Coronary artery (tissue), 2 donors: ENCODE measurements around the gene PSMA1.
A peak's percentile ranks its signal among the peaks of the same experiment; 100 is the strongest.
"Not testable (repeated sequence)": the region's sequence is repeated elsewhere in the genome, so short reads cannot be mapped to it uniquely, and the experiment has no call there.

Experiments used
- DNase-seq: peaks from one replicate; pipeline ENCODE4 v3.0.0-alpha.2; 2017; ENCODE audit warnings: low spot score
- H3K27ac ChIP-seq, 2 donors: fragments of 200-600 bp; sonication (generic); one replicate each; pipeline ENCODE4 v1.5.1; 2016 to 2019
- H3K4me3 ChIP-seq: fragments of 200-600 bp; sonication (generic); 2 replicates; pipeline ENCODE4 v1.5.1; 2016; ENCODE audit warnings: mild to moderate bottlenecking, moderate library complexity
- CTCF ChIP-seq: fragments of 200-600 bp; sonication (generic); IDR thresholded peaks from one replicate; pipeline ENCODE4 v1.5.1; 2019; ENCODE audit warnings: antibody characterized with exemption

The PSMA1 gene

GRCh38 chr11:14519917-14520746, at the start of gene PSMA1:
Gene PSMA1 (minus strand): TSS chr11:14520386. CDS start chr11:14520299, 87 bp downstream.
- peak; percentile 96 for DNase-seq
- Histone ChIP-seq H3K4me3 (peak within 1 kb of the TSS; percentile 79), H3K27ac (peak within 1 kb of the TSS; percentile 81 to 92)
- TF ChIP-seq CTCF: peak; percentile 33

GRCh38 chr11:14569516-14569915, 49.3 kb upstream of the PSMA1 start:
- not testable (repeated sequence) for H3K4me3 ChIP-seq, DNase-seq, H3K27ac ChIP-seq

GRCh38 chr11:14567064-14567651, 47.0 kb upstream of the PSMA1 start:
- no peak for TF ChIP-seq CTCF
- no peak overlapping the region for H3K27ac ChIP-seq
- no peak for DNase-seq
- H3K4me3 ChIP-seq: no peak overlapping the region

GRCh38 chr11:14566331-14567063, 46.3 kb upstream of the PSMA1 start:
- TF ChIP-seq CTCF: no peak

GRCh38 chr11:14565845-14566244, 45.7 kb upstream of the PSMA1 start:
- no peak for TF ChIP-seq CTCF
- no peak overlapping the region for H3K27ac ChIP-seq
- DNase-seq: no peak
- no peak overlapping the region for H3K4me3 ChIP-seq

More at GRCh38 chr11:14566331-14567063, 46.3 kb upstream of the PSMA1 start:
- DNase-seq: no peak
- Histone ChIP-seq H3K27ac (no peak overlapping the region), H3K4me3 (no peak overlapping the region)

GRCh38 chr11:14555818-14556217, 35.6 kb upstream of the PSMA1 start:
- no peak for DNase-seq
- Histone ChIP-seq H3K4me3 (no peak overlapping the region), H3K27ac (no peak overlapping the region)
- TF ChIP-seq CTCF: no peak

- H3K27ac ChIP-seq: no peak overlapping the region
- DNase-seq: no peak
- H3K4me3 ChIP-seq: no peak overlapping the region
- TF ChIP-seq CTCF: no peak
Observed at GRCh38 chr11:14554959-14555358, 34.8 kb upstream of the PSMA1 start.
